AG09309 (cell line): ENCODE results near the gene UBP1.

Experiments used
- DNase-seq: peaks from one replicate; pipeline ENCODE4 v3.0.0-alpha.2; 2010; ENCODE audit warnings: low read depth
- H3K4me3 ChIP-seq: 2 replicates; pipeline ENCODE4 v1.5.1; 2011; ENCODE audit warnings: mild to moderate bottlenecking, low read depth, low read length, moderate library complexity; ENCODE audit not compliant: control insufficient read depth
- TF ChIP-seq, protein P1 (sequence below): IDR thresholded peaks from 2 replicates; pipeline ENCODE4 v1.5.1; 2011; ENCODE audit warnings: mild to moderate bottlenecking, low read depth, low read length, inconsistent platforms; ENCODE audit not compliant: insufficient read depth, control insufficient read depth; ENCODE audit errors: missing control alignments

Gene UBP1

DNA sequence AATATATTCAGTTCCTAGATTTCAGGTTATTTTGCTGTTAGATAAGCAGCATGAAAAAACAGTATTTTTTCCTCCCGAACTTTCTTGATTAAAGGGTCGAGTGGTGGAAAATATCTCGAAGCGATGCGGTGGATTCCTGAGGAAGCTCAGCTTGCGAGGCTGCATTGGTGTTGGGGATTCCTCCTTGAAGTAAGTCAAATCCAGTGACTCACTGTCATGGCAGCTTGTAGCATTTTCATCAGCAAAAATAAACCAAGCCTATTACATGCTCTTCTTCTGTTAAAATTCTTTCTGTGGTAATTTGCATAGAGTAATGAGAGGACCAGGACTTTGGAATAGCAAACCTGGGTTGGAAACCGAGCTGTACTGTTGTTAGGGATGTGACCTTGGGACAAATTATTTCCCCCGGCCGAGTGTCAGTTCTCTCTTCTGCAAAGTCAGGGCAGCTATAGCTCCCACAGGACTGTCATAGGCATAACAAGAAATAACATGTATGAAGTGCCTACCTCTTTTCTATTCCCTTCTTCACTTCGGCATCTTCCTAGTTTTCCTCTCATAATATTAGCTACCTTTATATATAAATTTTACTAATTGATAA, 75.6 kb downstream of the UBP1 start:
- no peak overlapping the region for H3K4me3 ChIP-seq
- DNase-seq, result peak; percentile 27
- TF ChIP-seq, protein P1, sequence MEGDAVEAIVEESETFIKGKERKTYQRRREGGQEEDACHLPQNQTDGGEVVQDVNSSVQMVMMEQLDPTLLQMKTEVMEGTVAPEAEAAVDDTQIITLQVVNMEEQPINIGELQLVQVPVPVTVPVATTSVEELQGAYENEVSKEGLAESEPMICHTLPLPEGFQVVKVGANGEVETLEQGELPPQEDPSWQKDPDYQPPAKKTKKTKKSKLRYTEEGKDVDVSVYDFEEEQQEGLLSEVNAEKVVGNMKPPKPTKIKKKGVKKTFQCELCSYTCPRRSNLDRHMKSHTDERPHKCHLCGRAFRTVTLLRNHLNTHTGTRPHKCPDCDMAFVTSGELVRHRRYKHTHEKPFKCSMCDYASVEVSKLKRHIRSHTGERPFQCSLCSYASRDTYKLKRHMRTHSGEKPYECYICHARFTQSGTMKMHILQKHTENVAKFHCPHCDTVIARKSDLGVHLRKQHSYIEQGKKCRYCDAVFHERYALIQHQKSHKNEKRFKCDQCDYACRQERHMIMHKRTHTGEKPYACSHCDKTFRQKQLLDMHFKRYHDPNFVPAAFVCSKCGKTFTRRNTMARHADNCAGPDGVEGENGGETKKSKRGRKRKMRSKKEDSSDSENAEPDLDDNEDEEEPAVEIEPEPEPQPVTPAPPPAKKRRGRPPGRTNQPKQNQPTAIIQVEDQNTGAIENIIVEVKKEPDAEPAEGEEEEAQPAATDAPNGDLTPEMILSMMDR, result no peak

DNA sequence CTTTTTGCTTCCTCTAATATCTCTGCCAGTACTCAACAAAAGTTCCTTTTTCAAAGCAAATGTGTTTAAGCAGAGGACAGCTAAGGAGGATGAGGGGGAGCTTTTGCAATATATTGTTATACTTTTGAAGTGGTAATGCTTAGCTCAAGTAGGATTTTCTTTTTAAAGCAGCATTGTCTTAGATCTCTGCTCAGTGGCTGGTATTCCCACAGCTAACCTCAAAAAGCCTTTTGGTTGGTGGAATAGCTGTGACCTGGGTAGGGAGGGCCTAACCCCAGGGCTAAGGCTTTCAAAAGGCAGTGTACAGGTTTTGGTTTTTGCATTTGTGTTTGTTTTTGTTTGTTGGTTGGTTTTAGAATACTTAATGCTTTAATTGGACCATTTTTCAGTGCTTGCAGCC, 76.1 kb downstream of the UBP1 start:
- DNase-seq, result no peak

DNA sequence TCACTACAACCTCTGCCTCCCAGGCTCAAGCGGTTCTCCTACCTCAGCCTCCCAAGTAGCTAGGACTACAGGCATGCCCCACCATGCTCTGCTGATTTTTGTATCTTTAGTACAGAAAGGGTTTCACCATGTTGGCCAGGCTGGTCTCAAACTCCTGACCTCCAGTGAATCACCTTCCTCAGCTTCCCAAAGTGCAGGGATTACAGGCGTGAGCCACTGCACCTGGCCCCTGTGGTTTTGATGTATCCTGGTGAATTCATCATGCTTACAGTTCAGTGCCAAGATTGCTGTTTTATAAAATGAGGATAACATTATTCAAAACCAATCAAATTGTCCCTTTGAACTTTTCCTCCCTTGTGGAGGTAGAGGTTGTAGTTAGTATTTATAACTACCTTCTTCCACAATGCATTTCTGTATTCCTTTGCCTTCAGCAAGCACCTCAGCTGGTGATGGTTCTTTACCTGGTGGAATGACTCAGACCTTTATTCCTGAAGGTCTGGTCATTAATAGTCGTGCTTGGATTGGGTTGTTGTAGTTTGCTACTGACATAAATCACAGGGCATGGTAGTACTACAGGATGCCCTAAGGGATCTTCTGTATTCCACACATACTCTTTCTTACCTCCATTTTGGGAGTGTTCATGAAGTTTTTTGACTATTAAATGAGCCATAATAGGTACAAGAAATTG, 76.9 kb downstream of the UBP1 start:
- H3K4me3 ChIP-seq, result no peak overlapping the region
- TF ChIP-seq, protein P1, result no peak
- DNase-seq, result no peak

More for the DNA sequence above, 76.1 kb downstream of the UBP1 start:
- no peak overlapping the region for H3K4me3 ChIP-seq
- TF ChIP-seq, protein P1, result no peak

DNA sequence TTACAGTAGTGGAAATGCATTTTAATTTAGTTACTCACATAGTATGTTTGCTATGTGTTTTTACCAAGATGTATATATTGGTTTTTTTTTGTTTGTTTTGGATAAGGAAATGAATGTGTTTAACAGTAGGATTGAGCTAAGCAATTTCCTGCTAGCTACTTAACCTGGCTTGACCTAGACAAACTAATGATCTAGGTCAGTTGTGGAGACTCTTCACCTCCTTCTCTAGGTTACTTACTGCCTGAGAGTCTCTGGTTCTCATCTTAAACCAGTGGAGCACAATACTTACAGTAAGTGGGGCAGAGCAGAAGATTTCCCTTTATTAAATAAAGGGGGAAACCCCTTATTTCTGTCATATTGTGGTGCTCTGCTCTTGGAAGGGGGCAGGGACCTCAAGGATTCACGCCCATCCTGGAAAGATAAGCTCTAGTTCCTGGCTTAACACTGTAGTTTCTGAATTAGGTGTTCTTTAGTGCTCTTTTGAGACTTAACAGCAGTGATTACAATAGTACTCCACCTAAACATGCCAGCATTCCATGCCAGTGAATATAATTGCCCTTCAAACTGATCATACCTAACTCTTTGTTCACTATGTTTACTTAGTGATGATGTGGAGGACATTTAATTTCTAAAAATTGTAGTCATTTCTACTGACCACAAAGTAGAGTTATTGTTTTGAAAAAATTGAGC, 79.9 kb downstream of the UBP1 start:
- peak; percentile 59 for DNase-seq
- no peak overlapping the region for H3K4me3 ChIP-seq
- TF ChIP-seq, protein P1, result no peak

DNA sequence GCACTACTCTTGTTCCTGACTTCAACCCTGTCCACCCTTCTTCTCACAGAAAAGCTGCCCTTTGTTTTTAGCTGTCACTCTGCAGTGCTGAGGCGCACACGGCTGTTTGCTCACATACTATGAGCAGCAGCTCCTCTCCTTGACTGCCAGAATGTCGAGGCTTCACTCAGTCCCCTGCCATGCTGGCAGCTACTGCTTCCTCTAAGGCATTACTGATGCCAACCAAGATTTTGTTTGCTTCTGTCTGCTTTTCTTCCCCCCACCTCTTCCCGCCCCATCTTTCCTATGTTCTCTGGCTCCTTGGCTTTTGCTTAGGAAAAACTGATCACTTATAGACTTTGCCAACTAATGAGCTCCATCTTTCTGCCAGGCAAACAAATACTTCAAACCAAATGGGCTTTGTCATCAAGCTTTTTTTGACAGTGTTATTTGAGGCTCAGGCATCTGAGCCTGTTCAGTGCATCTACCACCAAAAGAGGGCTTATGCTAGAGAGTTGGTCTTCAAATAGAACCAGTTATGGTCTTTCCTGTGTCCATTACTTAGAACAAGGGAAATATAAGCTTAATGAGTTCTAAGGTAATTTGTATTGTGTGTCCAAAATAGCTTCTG, 81.9 kb downstream of the UBP1 start:
- TF ChIP-seq, protein P1, result no peak
- DNase-seq, result no peak
- no peak overlapping the region for H3K4me3 ChIP-seq

DNA sequence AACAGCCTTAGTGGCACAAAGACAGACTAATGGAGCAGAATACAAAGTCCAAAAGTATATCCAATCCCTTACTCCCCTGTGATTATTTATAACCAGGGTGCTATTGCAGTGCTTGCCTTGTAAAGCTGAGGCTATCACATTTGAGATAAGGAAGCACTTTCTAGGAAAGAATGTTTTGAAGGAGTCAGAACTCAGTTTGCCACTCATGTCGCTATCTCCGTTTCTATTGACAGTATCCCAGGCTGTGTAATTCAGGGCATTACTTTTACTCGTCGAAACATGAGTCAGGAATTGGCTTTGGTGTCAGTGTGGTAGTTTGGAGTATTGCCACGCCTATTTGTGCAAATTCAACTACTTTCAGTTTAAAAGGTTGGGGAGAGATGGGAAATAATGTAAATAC, 84.6 kb downstream of the UBP1 start:
- DNase-seq, result peak; percentile 14
- no peak overlapping the region for H3K4me3 ChIP-seq
- TF ChIP-seq, protein P1, result no peak
